Hepatocyte (in vitro differentiated cells): ENCODE data around the gene FBP1.

Source experiments
- EZH2 ChIP-seq: fragments of 200-600 bp; sonication (generic); IDR thresholded peaks from 2 replicates; pipeline ENCODE4 v1.6.1; 2016; ENCODE audit warnings: antibody characterized with exemption, mild to moderate bottlenecking, borderline replicate concordance
- EZH2phosphoT487 ChIP-seq: fragments of 200-600 bp; sonication (generic); IDR thresholded peaks from one replicate; pipeline ENCODE4 v1.6.1; 2018; ENCODE audit warnings: antibody characterized with exemption, mild to moderate bottlenecking, low read depth, moderate library complexity; ENCODE audit not compliant: unreplicated experiment, severe bottlenecking
- TF ChIP-seq, protein P1 (sequence below): fragments of 200-600 bp; sonication (generic); IDR thresholded peaks from 2 replicates; pipeline ENCODE4 v1.5.1; 2016; ENCODE audit warnings: antibody characterized with exemption, mild to moderate bottlenecking; ENCODE audit not compliant: poor library complexity

DNA sequence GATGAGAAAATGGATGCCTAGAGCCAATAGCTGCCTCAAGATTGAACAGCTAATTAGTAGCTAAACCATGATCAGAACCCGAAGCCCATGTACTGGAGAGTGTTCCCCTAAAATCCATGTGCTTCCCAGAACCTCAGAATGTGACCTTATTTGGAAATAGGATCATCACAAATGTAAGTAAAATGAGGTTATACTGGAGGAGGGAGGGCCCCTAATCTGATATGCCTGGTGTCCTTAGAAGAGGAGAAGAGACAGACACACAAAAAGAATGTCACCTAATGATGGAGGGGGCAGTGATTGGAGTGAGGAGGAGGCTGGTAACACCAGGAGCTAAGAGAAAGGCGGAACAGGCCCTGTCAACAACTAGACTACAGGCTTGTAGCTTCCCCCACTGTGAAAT lies 41.3 kb upstream of the FBP1 start:
- TF ChIP-seq, protein P1, sequence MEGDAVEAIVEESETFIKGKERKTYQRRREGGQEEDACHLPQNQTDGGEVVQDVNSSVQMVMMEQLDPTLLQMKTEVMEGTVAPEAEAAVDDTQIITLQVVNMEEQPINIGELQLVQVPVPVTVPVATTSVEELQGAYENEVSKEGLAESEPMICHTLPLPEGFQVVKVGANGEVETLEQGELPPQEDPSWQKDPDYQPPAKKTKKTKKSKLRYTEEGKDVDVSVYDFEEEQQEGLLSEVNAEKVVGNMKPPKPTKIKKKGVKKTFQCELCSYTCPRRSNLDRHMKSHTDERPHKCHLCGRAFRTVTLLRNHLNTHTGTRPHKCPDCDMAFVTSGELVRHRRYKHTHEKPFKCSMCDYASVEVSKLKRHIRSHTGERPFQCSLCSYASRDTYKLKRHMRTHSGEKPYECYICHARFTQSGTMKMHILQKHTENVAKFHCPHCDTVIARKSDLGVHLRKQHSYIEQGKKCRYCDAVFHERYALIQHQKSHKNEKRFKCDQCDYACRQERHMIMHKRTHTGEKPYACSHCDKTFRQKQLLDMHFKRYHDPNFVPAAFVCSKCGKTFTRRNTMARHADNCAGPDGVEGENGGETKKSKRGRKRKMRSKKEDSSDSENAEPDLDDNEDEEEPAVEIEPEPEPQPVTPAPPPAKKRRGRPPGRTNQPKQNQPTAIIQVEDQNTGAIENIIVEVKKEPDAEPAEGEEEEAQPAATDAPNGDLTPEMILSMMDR, result no peak
- TF ChIP-seq EZH2 (no peak), EZH2phosphoT487 (no peak)
